DOHH2 (cell line): Measurements from ENCODE around the gene HMGXB3.
"Not testable (repeated sequence)": the region's sequence is repeated elsewhere in the genome, so short reads cannot be mapped to it uniquely, and the experiment has no call there.

Experiments used
- H3F3A ChIP-seq: fragments of 200-600 bp; sonication (generic), shearing (Covaris generic); 2 replicates; pipeline ENCODE4 v1.6.0; 2016; ENCODE audit warnings: antibody characterized with exemption, mild to moderate bottlenecking; ENCODE audit not compliant: control insufficient read depth, insufficient read depth
- H3K27ac ChIP-seq: fragments of 200-600 bp; sonication (generic); 2 replicates; pipeline ENCODE4 v1.5.1; 2014; ENCODE audit warnings: low read depth, mild to moderate bottlenecking, low read length, moderate library complexity
- H3K27me3 ChIP-seq: fragments of 200-600 bp; sonication (generic); 2 replicates; pipeline ENCODE4 v1.6.1; 2014; ENCODE audit warnings: mild to moderate bottlenecking, low read length, mixed read lengths; ENCODE audit not compliant: control insufficient read depth
- H3K36me3 ChIP-seq: fragments of 200-600 bp; sonication (generic); 2 replicates; pipeline ENCODE4 v1.6.1; 2014; ENCODE audit warnings: mild to moderate bottlenecking, low read length, moderate library complexity, mixed read lengths; ENCODE audit not compliant: control insufficient read depth
- H3K4me1 ChIP-seq: fragments of 200-600 bp; sonication (generic); 2 replicates; pipeline ENCODE4 v1.6.1; 2014; ENCODE audit warnings: mild to moderate bottlenecking, low read length, mixed read lengths; ENCODE audit not compliant: control insufficient read depth
- H3K4me2 ChIP-seq: fragments of 200-600 bp; sonication (generic); 2 replicates; pipeline ENCODE4 v1.6.0; 2014; ENCODE audit warnings: mild to moderate bottlenecking, low read length, moderate library complexity
- H3K4me3 ChIP-seq: fragments of 200-600 bp; sonication (generic); 2 replicates; pipeline ENCODE4 v1.5.1; 2014; ENCODE audit warnings: mild to moderate bottlenecking, low read length, mixed read lengths
- H3K79me2 ChIP-seq: fragments of 200-600 bp; sonication (generic); 2 replicates; pipeline ENCODE4 v1.6.1; 2014; ENCODE audit warnings: mild to moderate bottlenecking, low read length, mixed read lengths; ENCODE audit not compliant: control insufficient read depth
- H3K9me2 ChIP-seq: fragments of 200-600 bp; sonication (generic); replicated peaks from 2 replicates; pipeline ENCODE4 v1.6.1; 2014; ENCODE audit warnings: mild to moderate bottlenecking, low read length, mixed read lengths; ENCODE audit not compliant: control insufficient read depth
- H3K9me3 ChIP-seq: fragments of 200-600 bp; sonication (generic); 2 replicates; pipeline ENCODE4 v1.6.1; 2014; ENCODE audit warnings: antibody characterized with exemption, low read length, mixed read lengths; ENCODE audit not compliant: control insufficient read depth, insufficient read depth
- H4K20me1 ChIP-seq: fragments of 200-600 bp; sonication (generic); 2 replicates; pipeline ENCODE4 v1.6.0; 2014; ENCODE audit warnings: low read depth, mild to moderate bottlenecking, antibody characterized with exemption, low read length, moderate library complexity; ENCODE audit not compliant: control insufficient read depth, insufficient read depth
- CTCF ChIP-seq: fragments of 200-600 bp; sonication (generic); IDR thresholded peaks from one replicate; pipeline ENCODE4 v1.5.1; 2014; ENCODE audit warnings: antibody characterized with exemption, mild to moderate bottlenecking, low read depth, low read length; ENCODE audit not compliant: poor library complexity, severe bottlenecking
- EZH2phosphoT487 ChIP-seq: fragments of 200-600 bp; sonication (generic); IDR thresholded peaks from 2 replicates; pipeline ENCODE4 v1.6.1; 2017; ENCODE audit warnings: borderline replicate concordance, mild to moderate bottlenecking, antibody characterized with exemption, low read length, moderate library complexity, mixed read lengths

Gene HMGXB3

GRCh38 chr5:150024346-150024984 lies 23.9 kb downstream of the HMGXB3 start:
- Histone ChIP-seq H3K36me3 (peaks cover 88% of the 10 kb centered on the region), H3K4me3 (no peak overlapping the region), H3K27ac (no peak overlapping the region), H3K4me2 (no peak overlapping the region), H3K4me1 (no peaks in the 10 kb centered on the region), H3K79me2 (no peaks in the 10 kb centered on the region), H4K20me1 (no peaks in the 10 kb centered on the region), H3K9me3 (no peaks in the 10 kb centered on the region), H3K9me2 (no peaks in the 10 kb centered on the region), H3K27me3 (no peaks in the 10 kb centered on the region), H3F3A (no peaks in the 10 kb centered on the region)
- TF ChIP-seq CTCF (no peak), EZH2phosphoT487 (no peak)

GRCh38 chr5:150026682-150027172 lies 26.2 kb downstream of the HMGXB3 start:
- Histone ChIP-seq H3K27me3 (no peaks in the 10 kb centered on the region), H3K4me1 (no peaks in the 10 kb centered on the region), H4K20me1 (no peaks in the 10 kb centered on the region), H3K9me3 (no peaks in the 10 kb centered on the region), H3K79me2 (no peaks in the 10 kb centered on the region), H3K4me2 (no peak overlapping the region), H3K4me3 (no peak overlapping the region), H3K36me3 (peaks cover 86% of the 10 kb centered on the region), H3K27ac (no peak overlapping the region), H3K9me2 (no peaks in the 10 kb centered on the region), H3F3A (no peaks in the 10 kb centered on the region)
- no peak for TF ChIP-seq CTCF
- no peak for TF ChIP-seq EZH2phosphoT487

- H3K36me3 ChIP-seq, result peaks cover 87% of the 10 kb centered on the region
- H3K27ac ChIP-seq, H3K27me3 ChIP-seq, H3F3A ChIP-seq, H3K79me2 ChIP-seq, H3K9me3 ChIP-seq, H4K20me1 ChIP-seq, H3K4me3 ChIP-seq, H3K4me2 ChIP-seq, H3K4me1 ChIP-seq, H3K9me2 ChIP-seq: not testable (repeated sequence)
Measured at GRCh38 chr5:150028047-150028446, 27.5 kb downstream of the HMGXB3 start.

- H3F3A ChIP-seq, result no peaks in the 10 kb centered on the region
- no peak overlapping the region for H3K4me3 ChIP-seq
- no peak overlapping the region for H3K4me2 ChIP-seq
- peaks cover 9% of the 10 kb centered on the region for H3K4me1 ChIP-seq
- no peaks in the 10 kb centered on the region for H3K9me3 ChIP-seq
- H3K27ac ChIP-seq, result no peak overlapping the region
- no peaks in the 10 kb centered on the region for H4K20me1 ChIP-seq
- TF ChIP-seq CTCF, result no peak
- no peak for TF ChIP-seq EZH2phosphoT487
- no peaks in the 10 kb centered on the region for H3K9me2 ChIP-seq
- H3K36me3 ChIP-seq, result peaks cover 95% of the 10 kb centered on the region
- H3K27me3 ChIP-seq, result no peaks in the 10 kb centered on the region
- no peaks in the 10 kb centered on the region; the same call in 1 of the 2 replicates for H3K79me2 ChIP-seq
Measured at GRCh38 chr5:150033334-150033733, 32.8 kb downstream of the HMGXB3 start.
